DND-41 (cell line): ENCODE data around the gene PLA1A.

Experiments used
- ATAC-seq: fragments of 200-7000 bp; cut with Tn5 transposase; 3 replicates; pipeline ENCODE4 v1.9.1; 2021; ENCODE audit warnings: low read depth; ENCODE audit not compliant: insufficient read depth
- DNase-seq: peaks from one replicate; pipeline ENCODE4 v3.0.0-alpha.2; 2020
- H2AFZ ChIP-seq: 2 replicates; pipeline ENCODE4 v1.6.0; 2012; ENCODE audit warnings: low read depth, low read length
- H3K27ac ChIP-seq: 2 replicates; pipeline ENCODE4 v1.5.1; 2012; ENCODE audit warnings: low read length, inconsistent platforms
- H3K27me3 ChIP-seq: fragments of 200-600 bp; sonication (generic); 2 replicates; pipeline ENCODE4 v1.6.0; 2012; ENCODE audit warnings: low read length, mild to moderate bottlenecking, inconsistent platforms; ENCODE audit not compliant: insufficient read depth, poor library complexity
- H3K36me3 ChIP-seq: 2 replicates; pipeline ENCODE4 v1.5.1; 2012; ENCODE audit warnings: low read length, inconsistent platforms; ENCODE audit not compliant: insufficient read depth
- H3K4me1 ChIP-seq: 2 replicates; pipeline ENCODE4 v1.5.1; 2012; ENCODE audit warnings: mild to moderate bottlenecking, low read length; ENCODE audit not compliant: insufficient read depth
- H3K4me2 ChIP-seq: 2 replicates; pipeline ENCODE4 v1.6.0; 2012; ENCODE audit warnings: mild to moderate bottlenecking, moderate library complexity, low read length, inconsistent platforms; ENCODE audit not compliant: insufficient read depth
- H3K4me3 ChIP-seq, 2 experiments: fragments of 200-600 bp in 1 of 2; shearing (Covaris generic) in 1 of 2; 2 replicates each; pipeline ENCODE4 v1.5.1; 2012 to 2016; ENCODE audit warnings: inconsistent platforms in 2 of 2, low read length in 2 of 2, mild to moderate bottlenecking in 2 of 2, low read depth in 1 of 2, moderate library complexity in 1 of 2
- H3K79me2 ChIP-seq: 2 replicates; pipeline ENCODE4 v1.6.0; 2012; ENCODE audit warnings: low read length, inconsistent platforms; ENCODE audit not compliant: insufficient read depth
- H3K9ac ChIP-seq: 2 replicates; pipeline ENCODE4 v1.6.0; 2012; ENCODE audit warnings: low read depth, mild to moderate bottlenecking, inconsistent platforms, low read length, moderate library complexity
- H3K9me3 ChIP-seq: 2 replicates; pipeline ENCODE4 v1.5.1; 2012; ENCODE audit warnings: low read length, moderate library complexity, mild to moderate bottlenecking, inconsistent platforms; ENCODE audit not compliant: insufficient read depth, severe bottlenecking
- H4K20me1 ChIP-seq: 2 replicates; pipeline ENCODE4 v1.6.0; 2012; ENCODE audit warnings: low read length; ENCODE audit not compliant: insufficient read depth
- CTCF ChIP-seq: IDR thresholded peaks from 2 replicates; pipeline ENCODE4 v1.5.1; 2012; ENCODE audit warnings: borderline replicate concordance, low read length, moderate library complexity, mild to moderate bottlenecking; ENCODE audit not compliant: poor library complexity, severe bottlenecking; ENCODE audit errors: extremely low read depth
- EZH2 ChIP-seq: IDR thresholded peaks from 3 replicates; pipeline ENCODE4 v1.6.1; 2012; ENCODE audit warnings: borderline replicate concordance, low read depth, mild to moderate bottlenecking, moderate library complexity, low read length, inconsistent platforms; ENCODE audit not compliant: severe bottlenecking

PLA1A gene

GRCh38 chr3:119611664-119612063 lies 14.0 kb downstream of the PLA1A start:
- Histone ChIP-seq H3K27ac (no peak overlapping the region), H3K9me3 (no peaks in the 10 kb centered on the region)
- ATAC-seq = no peak

GRCh38 chr3:119613201-119613600 lies 15.5 kb downstream of the PLA1A start:
- no peaks in the 10 kb centered on the region for H3K27me3 ChIP-seq
- H3K4me3 ChIP-seq = no peak overlapping the region
- H3K4me1 ChIP-seq = no peaks in the 10 kb centered on the region
- H3K36me3 ChIP-seq = no peaks in the 10 kb centered on the region
- H4K20me1 ChIP-seq = no peaks in the 10 kb centered on the region
- H2AFZ ChIP-seq = no peak overlapping the region
- H3K4me2 ChIP-seq = no peak overlapping the region
- DNase-seq (no peak), ATAC-seq (no peak)
- no peaks in the 10 kb centered on the region for H3K9me3 ChIP-seq
- no peak for TF ChIP-seq CTCF
- TF ChIP-seq EZH2 = no peak
- no peak overlapping the region for H3K9ac ChIP-seq
- H3K79me2 ChIP-seq = no peaks in the 10 kb centered on the region
- H3K27ac ChIP-seq = no peak overlapping the region

More at GRCh38 chr3:119611664-119612063, 14.0 kb downstream of the PLA1A start:
- no peak overlapping the region for H3K4me2 ChIP-seq
- no peak for TF ChIP-seq EZH2
- TF ChIP-seq CTCF = no peak
- no peaks in the 10 kb centered on the region for H3K36me3 ChIP-seq
- DNase-seq = no peak
- H3K27me3 ChIP-seq = no peaks in the 10 kb centered on the region
- H3K4me1 ChIP-seq = no peaks in the 10 kb centered on the region
- no peak overlapping the region for H2AFZ ChIP-seq
- no peak overlapping the region for H3K4me3 ChIP-seq
- H3K9ac ChIP-seq = no peak overlapping the region
- H4K20me1 ChIP-seq = no peaks in the 10 kb centered on the region
- no peaks in the 10 kb centered on the region for H3K79me2 ChIP-seq

GRCh38 chr3:119613872-119614271 lies 16.2 kb downstream of the PLA1A start:
- no peaks in the 10 kb centered on the region for H3K36me3 ChIP-seq
- H3K27me3 ChIP-seq = no peaks in the 10 kb centered on the region
- no peak overlapping the region for H3K27ac ChIP-seq
- no peak overlapping the region for H3K4me2 ChIP-seq
- TF ChIP-seq EZH2 = no peak
- no peak for TF ChIP-seq CTCF
- no peaks in the 10 kb centered on the region for H3K79me2 ChIP-seq
- ATAC-seq (no peak), DNase-seq (no peak)
- no peak overlapping the region for H3K9ac ChIP-seq
- no peaks in the 10 kb centered on the region for H4K20me1 ChIP-seq
- H3K9me3 ChIP-seq = no peaks in the 10 kb centered on the region
- no peaks in the 10 kb centered on the region for H3K4me1 ChIP-seq
- no peak overlapping the region for H3K4me3 ChIP-seq
- H2AFZ ChIP-seq = no peak overlapping the region

- Histone ChIP-seq H3K4me2 (no peak overlapping the region), H3K79me2 (no peaks in the 10 kb centered on the region), H3K36me3 (no peaks in the 10 kb centered on the region), H3K9me3 (no peaks in the 10 kb centered on the region), H3K9ac (no peak overlapping the region), H3K4me1 (no peaks in the 10 kb centered on the region), H3K27me3 (no peaks in the 10 kb centered on the region), H3K27ac (no peak overlapping the region), H3K4me3 (no peak overlapping the region), H2AFZ (no peak overlapping the region), H4K20me1 (no peaks in the 10 kb centered on the region)
- TF ChIP-seq CTCF = no peak
- TF ChIP-seq EZH2 = no peak
- DNase-seq = no peak
- no peak for ATAC-seq
Measured at GRCh38 chr3:119616056-119616455, 18.4 kb downstream of the PLA1A start.
